AG09319 (cell line): ENCODE measurements around the gene MARCO.
"Not testable (repeated sequence)": the region's sequence is repeated elsewhere in the genome, so short reads cannot be mapped to it uniquely, and the experiment has no call there.

Experiments used
- DNase-seq: peaks from one replicate; pipeline ENCODE4 v3.0.0-alpha.2; 2010; ENCODE audit warnings: low read depth; ENCODE audit errors: extremely low read depth
- CTCF ChIP-seq: IDR thresholded peaks from 2 replicates; pipeline ENCODE4 v1.5.1; 2011; ENCODE audit warnings: low read depth, mild to moderate bottlenecking, inconsistent platforms, low read length, moderate library complexity

Gene MARCO

GRCh38 chr2:118943286-118943685 lies 1.3 kb downstream of the MARCO start:
- DNase-seq = no peak
- no peak for TF ChIP-seq CTCF

- DNase-seq = no peak
These were observed 3.9 kb downstream of the MARCO start for GRCh38 chr2:118945881-118946280.

GRCh38 chr2:118948266-118948665 lies 6.3 kb downstream of the MARCO start:
- not testable (repeated sequence) for DNase-seq

More at GRCh38 chr2:118945881-118946280, 3.9 kb downstream of the MARCO start:
- no peak for TF ChIP-seq CTCF

GRCh38 chr2:118954297-118955060 lies 12.5 kb downstream of the MARCO start:
- no peak for TF ChIP-seq CTCF
- DNase-seq = no peak

GRCh38 chr2:118965737-118966136 lies 23.7 kb downstream of the MARCO start:
- no peak for DNase-seq
- no peak for TF ChIP-seq CTCF

- no peak for DNase-seq
- TF ChIP-seq CTCF = no peak
These were observed 25.3 kb downstream of the MARCO start for GRCh38 chr2:118967124-118967880.

- no peak for DNase-seq
- no peak for TF ChIP-seq CTCF
These were observed 26.0 kb downstream of the MARCO start for GRCh38 chr2:118968042-118968441.
